Endothelial cell of umbilical vein (primary cell): Measurements from ENCODE around the gene EXOSC5. TPM values are rescaled to one million over a fixed set of nuclear protein-coding genes. Genes with fewer than 3 reads are reported as not detected.

Experiments used
- BruUV-seq: library from RNA; stranded (reverse); fragments of 400-500 nt; replicated peaks from 2 replicates; lab custom pipeline; 2021; lab: Mats Ljungman, UMichigan
- CTCF ChIA-PET: fragments of 300-600, 350-600 bp; sonication (Branson Sonifier 250); formaldehyde crosslinking; loops from one replicate; lab custom pipeline; 2021; ENCODE audit warnings: antibody characterized with exemption, inconsistent platforms; lab: Charles Lee
- POLR2A ChIA-PET: fragments of 300-600, 350-600 bp; sonication (Branson Sonifier 250); formaldehyde crosslinking; loops from one replicate; lab custom pipeline; 2021; ENCODE audit warnings: antibody characterized with exemption, inconsistent platforms; lab: Charles Lee
- DNase-seq: peaks from one replicate; pipeline ENCODE4 v3.0.0-alpha.2; 2011; ENCODE audit warnings: low read depth, low spot score
- FAIRE-seq: peaks from 2 replicates; lab custom pipeline; 2011; peaks lifted over from hg19 to GRCh38; lab: Jason Lieb, UNC
- H2AFZ ChIP-seq: 2 replicates; pipeline ENCODE4 v1.6.0; 2012; ENCODE audit warnings: low read depth, low read length, control low read depth, inconsistent platforms
- H3K27ac ChIP-seq: 2 replicates; pipeline ENCODE4 v1.5.1; 2011; ENCODE audit warnings: low read depth, mild to moderate bottlenecking, control low read depth, low read length, moderate library complexity; ENCODE audit not compliant: insufficient read depth
- H3K27me3 ChIP-seq, 2 experiments: 2 replicates each; pipeline versions ENCODE4 v1.6.0 to v1.6.1; 2011; ENCODE audit warnings: low read length in 2 of 2, mixed read lengths in 1 of 2; ENCODE audit not compliant: control insufficient read depth in 2 of 2, insufficient read depth in 2 of 2
- H3K36me3 ChIP-seq, 2 experiments: 2 replicates in 1 of 2; 3 replicates in 1 of 2; pipeline ENCODE4 v1.5.1; 2011; ENCODE audit warnings: low read length in 2 of 2, mild to moderate bottlenecking in 1 of 2, moderate library complexity in 1 of 2; ENCODE audit not compliant: control insufficient read depth in 2 of 2, insufficient read depth in 2 of 2; ENCODE audit errors: extremely low read depth in 1 of 2
- H3K4me1 ChIP-seq: 3 replicates; pipeline ENCODE4 v1.5.1; 2011; ENCODE audit warnings: mild to moderate bottlenecking, low read length; ENCODE audit not compliant: control insufficient read depth, insufficient read depth; ENCODE audit errors: extremely low read depth
- H3K4me2 ChIP-seq: 2 replicates; pipeline ENCODE4 v1.6.1; 2011; ENCODE audit warnings: low read length, control low read depth, mixed read lengths; ENCODE audit not compliant: insufficient read depth
- H3K4me3 ChIP-seq, 3 experiments: fragments of 200-600 bp in 1 of 3; sonication (generic), shearing (Covaris generic) in 1 of 3; replicated peaks in 1 of 3; 2 replicates each; pipeline ENCODE4 v1.5.1; 2011 to 2016; ENCODE audit warnings: control low read depth in 3 of 3, low read length in 3 of 3, mild to moderate bottlenecking in 2 of 3, inconsistent platforms in 1 of 3, low read depth in 1 of 3, moderate library complexity in 1 of 3; ENCODE audit not compliant: insufficient read depth in 1 of 3
- H3K79me2 ChIP-seq: 2 replicates; pipeline ENCODE4 v1.6.0; 2012; ENCODE audit warnings: low read length, inconsistent platforms; ENCODE audit not compliant: control insufficient read depth, insufficient read depth
- H3K9ac ChIP-seq: replicated peaks from 2 replicates; pipeline ENCODE3; 2011; ENCODE audit warnings: low read length, control low read depth; ENCODE audit not compliant: insufficient read depth; ENCODE audit errors: extremely low read depth
- H3K9me1 ChIP-seq: replicated peaks from 3 replicates; pipeline ENCODE4 v1.6.0; 2011; ENCODE audit warnings: mild to moderate bottlenecking, low read length; ENCODE audit not compliant: control insufficient read depth, insufficient read depth; ENCODE audit errors: extremely low read depth
- H3K9me3 ChIP-seq: replicated peaks from 2 replicates; pipeline ENCODE4 v1.5.1; 2012; ENCODE audit warnings: low read length, inconsistent platforms; ENCODE audit not compliant: control insufficient read depth, insufficient read depth
- H4K20me1 ChIP-seq: replicated peaks from 2 replicates; pipeline ENCODE3; 2011; ENCODE audit warnings: mild to moderate bottlenecking, low read length; ENCODE audit not compliant: control insufficient read depth, insufficient read depth; ENCODE audit errors: extremely low read depth
- CTCF ChIP-seq, 2 donors: IDR thresholded peaks; 1 replicate in 1 of 2; 2 replicates in 1 of 2; pipeline ENCODE4 v1.5.1; 2011; ENCODE audit warnings: low read length in 2 of 2, mild to moderate bottlenecking in 2 of 2, moderate library complexity in 2 of 2, control low read depth in 1 of 2, inconsistent platforms in 1 of 2, low read depth in 1 of 2; ENCODE audit not compliant: insufficient read depth in 1 of 2; ENCODE audit errors: extremely low read depth in 1 of 2
- EZH2 ChIP-seq: IDR thresholded peaks from 2 replicates; pipeline ENCODE4 v1.6.1; 2012; ENCODE audit warnings: borderline replicate concordance, low read depth, mild to moderate bottlenecking, moderate library complexity, low read length, inconsistent platforms; ENCODE audit not compliant: severe bottlenecking
- FOS ChIP-seq: IDR thresholded peaks from 2 replicates; pipeline ENCODE4 v1.6.1; 2011; ENCODE audit warnings: mild to moderate bottlenecking, low read length, moderate library complexity, borderline replicate concordance; ENCODE audit not compliant: insufficient read depth
- GATA2 ChIP-seq: IDR thresholded peaks from 2 replicates; pipeline ENCODE4 v1.7.0; 2011; ENCODE audit warnings: low read depth, mild to moderate bottlenecking, moderate library complexity, mixed read lengths, low read length; ENCODE audit not compliant: insufficient read length, insufficient read depth
- JUN ChIP-seq: IDR thresholded peaks from 2 replicates; pipeline ENCODE4 v1.6.1; 2011; ENCODE audit warnings: borderline replicate concordance, low read depth; ENCODE audit not compliant: insufficient read length, insufficient read depth
- MAX ChIP-seq: IDR thresholded peaks from 2 replicates; pipeline ENCODE4 v1.6.1; 2011; ENCODE audit not compliant: insufficient read depth, insufficient read length
- MYC ChIP-seq: IDR thresholded peaks from one replicate; pipeline ENCODE4 v1.6.1; 2011; ENCODE audit warnings: mild to moderate bottlenecking, low read depth, low read length
- POLR2A ChIP-seq: IDR thresholded peaks from 2 replicates; pipeline ENCODE4 v1.6.1; 2012; ENCODE audit warnings: low read depth, mild to moderate bottlenecking, control low read depth, low read length
- POLR2AphosphoS5 ChIP-seq: IDR thresholded peaks from 2 replicates; pipeline ENCODE4 v1.6.1; 2012; ENCODE audit warnings: low read depth, mild to moderate bottlenecking, control low read depth, low read length, moderate library complexity; ENCODE audit not compliant: insufficient read depth
- dilution Hi-C: fragments of 300-500 bp; cut with MboI; formaldehyde crosslinking; loops from one replicate; pipeline ENCODE4 v1.15.0; 2019; ENCODE audit warnings: low sequenced_read_pairs; ENCODE audit not compliant: extremely low pct_ligation_motif_present
- intact Hi-C: fragments of 100-400 bp; cut with micrococcal nuclease; formaldehyde crosslinking; loops from one replicate; pipeline ENCODE4 v1.10.0; 2022
- polyA plus RNA-seq, 4 experiments: library from polyadenylated mRNA; depleted of rRNA in 3 of 4; stranded (reverse) in 3 of 4; unstranded in 1 of 4; fragments of >200 nt; gene quantifications; 2 replicates each; pipeline versions ENCODE4 v1.2.1 to v1.2.3, GENCODE V29; 2011 to 2012; ENCODE audit warnings: missing spikeins in 1 of 4
- total RNA-seq: library from RNA; stranded (reverse); gene quantifications from 2 replicates; pipeline ENCODE4 v1.2.3, GENCODE V29; 2021

Gene EXOSC5
- total and polyA plus RNA-seq, 2 donors (not counting 3 experiments of a cell fraction or from before 2014, with no cell fraction given), result 14.0 to 20.9 TPM

GRCh38 chr19:41421314-41421713 is 24.2 kb upstream of the EXOSC5 start:
- dilution Hi-C loops, result no loop called here

More at GRCh38 chr19:41421314-41421713, 24.2 kb upstream of the EXOSC5 start:
- no peak overlapping the region for H2AFZ ChIP-seq
- H3K9me1 ChIP-seq, result no peaks in the 10 kb centered on the region
- no peak for TF ChIP-seq POLR2A
- no peak for TF ChIP-seq JUN
- no peak for TF ChIP-seq GATA2
- no peak for TF ChIP-seq MAX
- TF ChIP-seq EZH2, result no peak
- no peak for TF ChIP-seq MYC
- no peak for TF ChIP-seq FOS
- no peak for TF ChIP-seq POLR2AphosphoS5
- no peak for TF ChIP-seq CTCF (IDR thresholded peaks at IDR 0.05; ENCODE audit: extremely low read depth in 1 of 2, insufficient read depth in 1 of 2, low read depth in 1 of 2, low read length in 2 of 2)
- no peak overlapping the region for H3K27ac ChIP-seq
- peaks cover 1% of the 10 kb centered on the region for H3K4me1 ChIP-seq
- H3K36me3 ChIP-seq, result peaks cover 0 to 41% of the 10 kb centered on the region in 2 experiments
- H3K4me2 ChIP-seq, result no peak overlapping the region
- no peak for DNase-seq
- no peaks in the 10 kb centered on the region for H3K27me3 ChIP-seq
- no TSS peak for BruUV-seq
- H3K4me3 ChIP-seq, result no peak overlapping the region
- no peak overlapping the region for H3K9ac ChIP-seq
- FAIRE-seq, result no peak
- H3K79me2 ChIP-seq, result peaks cover 5% of the 10 kb centered on the region
- CTCF ChIA-PET, result no interaction called here
- intact Hi-C loops, result no loop called here
- H3K9me3 ChIP-seq, result no peaks in the 10 kb centered on the region
- POLR2A ChIA-PET, result no interaction called here
- H4K20me1 ChIP-seq, result no peaks in the 10 kb centered on the region
